ENCODE measurements around the gene ENG. TPM values are rescaled to one million over a fixed set of nuclear protein-coding genes. Genes with fewer than 3 reads are reported as not detected.

Gene ENG
- total and polyA plus RNA-seq, 2 of the 4 experiments (the other 2 are of a cell fraction) = 3.6 to 83.3 TPM

DNA sequence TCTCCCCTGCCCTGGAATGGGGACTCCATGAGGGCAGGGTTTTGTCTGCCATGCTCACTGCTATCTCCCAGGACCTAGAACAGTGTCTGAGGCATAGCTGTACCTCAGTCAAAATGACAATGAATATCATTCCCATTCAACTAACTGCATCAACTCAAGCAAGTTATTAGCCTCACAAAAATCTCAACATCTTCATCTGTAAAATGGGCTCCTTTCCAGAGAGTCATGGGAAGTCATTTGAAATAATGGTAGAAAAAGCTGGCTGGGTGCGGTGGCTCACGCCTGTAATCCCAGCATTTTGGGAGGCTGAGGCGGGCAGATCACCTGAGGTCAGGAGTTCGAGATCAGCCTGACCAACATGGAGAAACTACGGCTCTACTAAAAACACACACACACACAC, 85.4 kb downstream of the ENG start:
- DNase-seq (no peak), ATAC-seq (ENCODE audit: low read depth) (no peak)
- Histone ChIP-seq H3K9me3 (ENCODE audit: control insufficient read depth, insufficient read depth, low read length) (no peaks in the 10 kb centered on the region), H3K4ac (ENCODE audit: low read depth, low read length) (no peak overlapping the region), H2BK120ac (ENCODE audit: low read depth, low read length) (no peak overlapping the region), H2AK5ac (ENCODE audit: low read depth, low read length) (no peak overlapping the region), H4K91ac (ENCODE audit: insufficient read depth, low read depth, low read length) (no peak overlapping the region), H3K79me1 (ENCODE audit: low read depth in 1 of 2, low read length in 2 of 2) (no peaks in the 10 kb centered on the region), H2BK5ac (ENCODE audit: low read depth, low read length, poor library complexity, severe bottlenecking) (no peak overlapping the region), H3K4me1 (ENCODE audit: control insufficient read depth, insufficient read depth, low read length) (peaks cover 2% of the 10 kb centered on the region; the same call in 1 of the 2 replicates), H2BK15ac (ENCODE audit: low read depth, low read length) (no peak overlapping the region), H3K9ac (ENCODE audit: low read depth, low read length) (no peak overlapping the region), H3K56ac (ENCODE audit: extremely low read depth, insufficient read depth, low read length) (no peak overlapping the region), H3K18ac (ENCODE audit: low read depth, low read length) (no peak overlapping the region), H3K27me3 (ENCODE audit: control insufficient read depth, insufficient read depth, low read length) (peaks cover 2% of the 10 kb centered on the region; the same call in 1 of the 2 replicates), H4K8ac (ENCODE audit: low read depth in 2 of 2, low read length in 2 of 2) (no peak overlapping the region), H3K14ac (replicated peaks; ENCODE audit: low read depth, low read length) (no peak overlapping the region), H3K9me1 (ENCODE audit: insufficient read depth, low read length) (no peaks in the 10 kb centered on the region; the same call in 1 of the 2 replicates), H3K36me3 (ENCODE audit: control insufficient read depth, insufficient read depth, low read length) (no peaks in the 10 kb centered on the region), H2BK20ac (ENCODE audit: low read depth, low read length) (no peak overlapping the region), H3K27ac (ENCODE audit: insufficient read depth, low read length) (no peak overlapping the region), H3K4me3 (ENCODE audit: insufficient read depth, low read depth, low read length) (no peak overlapping the region), H4K5ac (ENCODE audit: low read depth, low read length) (no peak overlapping the region), H2AFZ (replicated peaks; ENCODE audit: low read length, poor library complexity) (no peak overlapping the region), H3K23ac (ENCODE audit: low read depth, low read length) (no peak overlapping the region), H4K20me1 (ENCODE audit: insufficient read depth, low read length) (no peaks in the 10 kb centered on the region), H2AK9ac (replicated peaks; ENCODE audit: low read depth, low read length, poor library complexity) (no peak overlapping the region), H3K4me2 (ENCODE audit: low read depth, low read length) (no peak overlapping the region)
- no TSS peak for BruUV-seq (replicated peaks)
- in situ Hi-C loops (cut with MboI; ENCODE audit: low sequenced_read_pairs) (no loop called here), intact Hi-C loops (cut with micrococcal nuclease) (no loop called here), dilution Hi-C loops (cut with HindIII; ENCODE audit: low sequenced_read_pairs, unreplicated experiment) (no loop called here)
- ChIA-PET POLR2A (ENCODE audit: unreplicated experiment) (no interaction called here), CTCF (no interaction called here)
- TF ChIP-seq, protein P1, sequence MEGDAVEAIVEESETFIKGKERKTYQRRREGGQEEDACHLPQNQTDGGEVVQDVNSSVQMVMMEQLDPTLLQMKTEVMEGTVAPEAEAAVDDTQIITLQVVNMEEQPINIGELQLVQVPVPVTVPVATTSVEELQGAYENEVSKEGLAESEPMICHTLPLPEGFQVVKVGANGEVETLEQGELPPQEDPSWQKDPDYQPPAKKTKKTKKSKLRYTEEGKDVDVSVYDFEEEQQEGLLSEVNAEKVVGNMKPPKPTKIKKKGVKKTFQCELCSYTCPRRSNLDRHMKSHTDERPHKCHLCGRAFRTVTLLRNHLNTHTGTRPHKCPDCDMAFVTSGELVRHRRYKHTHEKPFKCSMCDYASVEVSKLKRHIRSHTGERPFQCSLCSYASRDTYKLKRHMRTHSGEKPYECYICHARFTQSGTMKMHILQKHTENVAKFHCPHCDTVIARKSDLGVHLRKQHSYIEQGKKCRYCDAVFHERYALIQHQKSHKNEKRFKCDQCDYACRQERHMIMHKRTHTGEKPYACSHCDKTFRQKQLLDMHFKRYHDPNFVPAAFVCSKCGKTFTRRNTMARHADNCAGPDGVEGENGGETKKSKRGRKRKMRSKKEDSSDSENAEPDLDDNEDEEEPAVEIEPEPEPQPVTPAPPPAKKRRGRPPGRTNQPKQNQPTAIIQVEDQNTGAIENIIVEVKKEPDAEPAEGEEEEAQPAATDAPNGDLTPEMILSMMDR (conservative IDR thresholded peaks at IDR 0.05; ENCODE audit: low read depth, low read length) = no peak
- TF ChIP-seq RCOR1 (IDR thresholded peaks at IDR 0.05; ENCODE audit: insufficient replicate concordance, low read length) (no peak), MAZ (IDR thresholded peaks at IDR 0.05; ENCODE audit: borderline replicate concordance, low read depth, low read length) (no peak), BHLHE40 (IDR thresholded peaks at IDR 0.05; ENCODE audit: low read depth, low read length) (no peak), CEBPB (IDR thresholded peaks at IDR 0.05; ENCODE audit: low read depth, low read length) (no peak)
- TF ChIP-seq, protein P2, sequence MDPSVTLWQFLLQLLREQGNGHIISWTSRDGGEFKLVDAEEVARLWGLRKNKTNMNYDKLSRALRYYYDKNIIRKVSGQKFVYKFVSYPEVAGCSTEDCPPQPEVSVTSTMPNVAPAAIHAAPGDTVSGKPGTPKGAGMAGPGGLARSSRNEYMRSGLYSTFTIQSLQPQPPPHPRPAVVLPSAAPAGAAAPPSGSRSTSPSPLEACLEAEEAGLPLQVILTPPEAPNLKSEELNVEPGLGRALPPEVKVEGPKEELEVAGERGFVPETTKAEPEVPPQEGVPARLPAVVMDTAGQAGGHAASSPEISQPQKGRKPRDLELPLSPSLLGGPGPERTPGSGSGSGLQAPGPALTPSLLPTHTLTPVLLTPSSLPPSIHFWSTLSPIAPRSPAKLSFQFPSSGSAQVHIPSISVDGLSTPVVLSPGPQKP (IDR thresholded peaks at IDR 0.05; ENCODE audit: borderline replicate concordance, low read depth, low read length) = no peak
- whole genome bisulfite sequencing, 2 experiments (ENCODE audit: extremely low coverage in 2 of 2, insufficient read length in 1 of 2) = 100% methylated on average over 4 of the region's 5 CpGs; no CpG with 5 or more reads in 1 of the 2 experiments
